Caco-2 (cell line): ENCODE results near the gene CRTAC1. TPM values are rescaled to one million over a fixed set of nuclear protein-coding genes. Genes with fewer than 3 reads are reported as not detected.

ENCODE experiments used
- BruUV-seq: library from RNA; stranded (reverse); fragments of 400-500 nt; replicated peaks from 2 replicates; lab custom pipeline; 2021; lab: Mats Ljungman, UMichigan
- CTCF ChIA-PET: fragments of 300-600 bp; sonication (Branson Sonifier 250); formaldehyde crosslinking; loops from one replicate; lab custom pipeline; 2022; ENCODE audit warnings: antibody characterized with exemption; lab: Charles Lee
- POLR2A ChIA-PET: fragments of 300-600 bp; sonication (Branson Sonifier 250); formaldehyde crosslinking; loops from one replicate; lab custom pipeline; 2022; ENCODE audit warnings: antibody characterized with exemption; lab: Charles Lee
- DNase-seq, 2 experiments: peaks; one replicate each; pipeline versions ENCODE4 v3.0.0 to v3.0.0-alpha.2; 2020 to 2022
- H3K27me3 ChIP-seq: replicated peaks from 2 replicates; pipeline ENCODE4 v1.6.0; 2011; ENCODE audit warnings: low read length; ENCODE audit not compliant: control insufficient read depth, insufficient read depth
- H3K36me3 ChIP-seq: 2 replicates; pipeline ENCODE4 v1.5.1; 2011; ENCODE audit warnings: low read length; ENCODE audit not compliant: control insufficient read depth, insufficient read depth
- H3K4me1 ChIP-seq: fragments of 250-450 bp; sonication (Bioruptor Pico); 2 replicates; pipeline ENCODE4 v1.5.1; 2020; ENCODE audit warnings: mild to moderate bottlenecking
- H3K4me3 ChIP-seq: 2 replicates; pipeline ENCODE4 v1.5.1; 2011; ENCODE audit warnings: low read depth, mild to moderate bottlenecking, control low read depth, low read length
- H3K9me3 ChIP-seq: fragments of 250-450 bp; sonication (Bioruptor Pico); 2 replicates; pipeline ENCODE4 v1.5.1; 2020; ENCODE audit warnings: mild to moderate bottlenecking, moderate library complexity
- H3K27ac Mint-ChIP-seq: one replicate; pipeline ENCODE4 v1.8.0; 2022; ENCODE audit warnings: mixed read lengths; ENCODE audit not compliant: unreplicated experiment
- H3K27me3 Mint-ChIP-seq: one replicate; pipeline ENCODE4 v1.8.0; 2022; ENCODE audit warnings: mixed read lengths; ENCODE audit not compliant: insufficient read depth, unreplicated experiment
- H3K36me3 Mint-ChIP-seq: one replicate; pipeline ENCODE4 v1.8.0; 2022; ENCODE audit warnings: mild to moderate bottlenecking, mixed read lengths; ENCODE audit not compliant: insufficient read depth, unreplicated experiment
- H3K4me1 Mint-ChIP-seq: one replicate; pipeline ENCODE4 v1.8.0; 2022; ENCODE audit warnings: low read depth, mixed read lengths; ENCODE audit not compliant: unreplicated experiment
- H3K4me3 Mint-ChIP-seq: one replicate; pipeline ENCODE4 v1.8.0; 2022; ENCODE audit warnings: mild to moderate bottlenecking, moderate library complexity, mixed read lengths; ENCODE audit not compliant: unreplicated experiment
- H3K9me3 Mint-ChIP-seq: one replicate; pipeline ENCODE4 v1.8.0; 2022; ENCODE audit warnings: mixed read lengths; ENCODE audit not compliant: unreplicated experiment
- intact Hi-C: fragments of 100-400 bp; cut with micrococcal nuclease; formaldehyde crosslinking; loops from one replicate; pipeline ENCODE4 v1.10.0; 2022; ENCODE audit not compliant: unreplicated experiment
- total RNA-seq: library from RNA; stranded (reverse); gene quantifications from 2 replicates; pipeline ENCODE4 v1.2.3, GENCODE V29; 2022
- TF ChIP-seq, protein P1 (sequence below), 2 experiments: fragments of 200-600 bp in 1 of 2; IDR thresholded peaks; 1 replicate in 1 of 2; 2 replicates in 1 of 2; pipeline versions ENCODE4 v1.5.1 to v1.8.0; 2011 to 2022; ENCODE audit warnings: antibody characterized with exemption in 1 of 2, control low read depth in 1 of 2, inconsistent platforms in 1 of 2, low read depth in 1 of 2, low read length in 1 of 2, mild to moderate bottlenecking in 1 of 2, moderate library complexity in 1 of 2; ENCODE audit not compliant: insufficient read depth in 1 of 2, severe bottlenecking in 1 of 2, unreplicated experiment in 1 of 2

Gene CRTAC1
- total RNA-seq, 1 experiment from 2014 or later = not detected

GRCh38 chr10:97838091-97838490 lies 192.3 kb downstream of the CRTAC1 start:
- Mint-ChIP-seq H3K36me3 (no peaks in the 10 kb centered on the region), H3K4me3 (no peak overlapping the region), H3K9me3 (peaks cover 10% of the 10 kb centered on the region), H3K27ac (no peak overlapping the region), H3K27me3 (peaks cover 14% of the 10 kb centered on the region), H3K4me1 (no peaks in the 10 kb centered on the region)
- Histone ChIP-seq H3K4me1 (0 out of 2 replicates have a peak, but pooled peaks cover 11% of the 10 kb centered on the region), H3K27me3 (no peaks in the 10 kb centered on the region; the same call in 1 of the 2 replicates), H3K4me3 (no peak overlapping the region), H3K9me3 (no peaks in the 10 kb centered on the region), H3K36me3 (no peaks in the 10 kb centered on the region)
- DNase-seq = no peak
- TF ChIP-seq, protein P1, sequence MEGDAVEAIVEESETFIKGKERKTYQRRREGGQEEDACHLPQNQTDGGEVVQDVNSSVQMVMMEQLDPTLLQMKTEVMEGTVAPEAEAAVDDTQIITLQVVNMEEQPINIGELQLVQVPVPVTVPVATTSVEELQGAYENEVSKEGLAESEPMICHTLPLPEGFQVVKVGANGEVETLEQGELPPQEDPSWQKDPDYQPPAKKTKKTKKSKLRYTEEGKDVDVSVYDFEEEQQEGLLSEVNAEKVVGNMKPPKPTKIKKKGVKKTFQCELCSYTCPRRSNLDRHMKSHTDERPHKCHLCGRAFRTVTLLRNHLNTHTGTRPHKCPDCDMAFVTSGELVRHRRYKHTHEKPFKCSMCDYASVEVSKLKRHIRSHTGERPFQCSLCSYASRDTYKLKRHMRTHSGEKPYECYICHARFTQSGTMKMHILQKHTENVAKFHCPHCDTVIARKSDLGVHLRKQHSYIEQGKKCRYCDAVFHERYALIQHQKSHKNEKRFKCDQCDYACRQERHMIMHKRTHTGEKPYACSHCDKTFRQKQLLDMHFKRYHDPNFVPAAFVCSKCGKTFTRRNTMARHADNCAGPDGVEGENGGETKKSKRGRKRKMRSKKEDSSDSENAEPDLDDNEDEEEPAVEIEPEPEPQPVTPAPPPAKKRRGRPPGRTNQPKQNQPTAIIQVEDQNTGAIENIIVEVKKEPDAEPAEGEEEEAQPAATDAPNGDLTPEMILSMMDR (IDR thresholded peaks at IDR 0.05; ENCODE audit: insufficient read depth in 1 of 2, low read depth in 1 of 2, low read length in 1 of 2, severe bottlenecking in 1 of 2, unreplicated experiment in 1 of 2) = no peak
- ChIA-PET POLR2A (no interaction called here), CTCF (no interaction called here)
- no TSS peak for BruUV-seq
- intact Hi-C loops = no loop called here

DNA sequence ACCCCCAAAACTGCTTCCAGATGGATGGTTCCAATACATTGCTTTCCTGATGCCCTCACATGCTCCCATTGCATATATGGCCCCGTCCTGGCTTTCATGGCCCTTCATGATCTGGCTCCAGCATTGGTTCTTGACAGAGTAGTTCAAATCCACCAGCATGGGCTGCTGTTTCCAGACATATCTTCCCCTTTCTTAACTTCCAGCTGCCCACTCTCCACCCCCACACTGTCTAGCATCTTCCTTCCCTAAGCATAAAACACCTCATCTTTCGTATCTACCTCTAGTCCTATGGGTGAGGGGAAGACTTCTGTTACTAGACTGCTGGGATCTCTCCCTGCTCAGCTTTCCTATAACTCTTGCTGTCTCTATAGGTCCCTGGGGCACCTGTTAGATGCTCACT lies 194.0 kb downstream of the CRTAC1 start:
- H3K4me3 Mint-ChIP-seq = no peak overlapping the region
- no peak overlapping the region for H3K4me3 ChIP-seq
- no peaks in the 10 kb centered on the region; the same call in 1 of the 2 replicates for H3K27me3 ChIP-seq
- peaks cover 14% of the 10 kb centered on the region for H3K27me3 Mint-ChIP-seq
- H3K4me1 ChIP-seq = 0 out of 2 replicates have a peak, but pooled peaks cover 11% of the 10 kb centered on the region
- no peaks in the 10 kb centered on the region for H3K9me3 ChIP-seq
- CTCF ChIA-PET = no interaction called here
- intact Hi-C loops = no loop called here
- peaks cover 10% of the 10 kb centered on the region for H3K9me3 Mint-ChIP-seq
- no peaks in the 10 kb centered on the region for H3K36me3 Mint-ChIP-seq
- DNase-seq = no peak
- TF ChIP-seq, protein P1 (IDR thresholded peaks at IDR 0.05; ENCODE audit: insufficient read depth in 1 of 2, low read depth in 1 of 2, low read length in 1 of 2, severe bottlenecking in 1 of 2, unreplicated experiment in 1 of 2) = no peak
- no peaks in the 10 kb centered on the region for H3K4me1 Mint-ChIP-seq
- no peak overlapping the region for H3K27ac Mint-ChIP-seq
- no peaks in the 10 kb centered on the region for H3K36me3 ChIP-seq
- POLR2A ChIA-PET = no interaction called here
- BruUV-seq = no TSS peak

- no peaks in the 10 kb centered on the region; the same call in 1 of the 2 replicates for H3K27me3 ChIP-seq
- no peaks in the 10 kb centered on the region for H3K4me1 ChIP-seq
- no peak overlapping the region for H3K27ac Mint-ChIP-seq
- no peak overlapping the region for H3K4me3 ChIP-seq
- CTCF ChIA-PET = no interaction called here
- H3K9me3 Mint-ChIP-seq = no peaks in the 10 kb centered on the region
- no peak overlapping the region for H3K4me3 Mint-ChIP-seq
- H3K36me3 ChIP-seq = no peaks in the 10 kb centered on the region
- H3K36me3 Mint-ChIP-seq = no peaks in the 10 kb centered on the region
- peaks cover 7% of the 10 kb centered on the region for H3K27me3 Mint-ChIP-seq
- no peaks in the 10 kb centered on the region for H3K9me3 ChIP-seq
- no peak for DNase-seq
- TF ChIP-seq, protein P1 (IDR thresholded peaks at IDR 0.05; ENCODE audit: insufficient read depth in 1 of 2, low read depth in 1 of 2, low read length in 1 of 2, severe bottlenecking in 1 of 2, unreplicated experiment in 1 of 2) = no peak
- intact Hi-C loops = no loop called here
- H3K4me1 Mint-ChIP-seq = no peaks in the 10 kb centered on the region
- BruUV-seq = no TSS peak
- POLR2A ChIA-PET = no interaction called here
Measured at GRCh38 chr10:97831259-97831658, 199.2 kb downstream of the CRTAC1 start.
